Panc1 (cell line): Measurements from ENCODE around the gene PPIA.

Source experiments
- CTCF ChIP-seq: fragments of 450-650 bp; IDR thresholded peaks from 2 replicates; pipeline ENCODE4 v1.5.1; 2017; ENCODE audit warnings: mild to moderate bottlenecking
- REST ChIP-seq, 2 experiments: IDR thresholded peaks; 2 replicates each; pipeline ENCODE4 v1.6.1; 2011 to 2012; ENCODE audit warnings: low read depth in 2 of 2, control low read depth in 1 of 2, low read length in 1 of 2, mild to moderate bottlenecking in 1 of 2, moderate library complexity in 1 of 2; ENCODE audit not compliant: insufficient read depth in 1 of 2

- TF ChIP-seq CTCF (no peak), REST (IDR thresholded peaks at IDR 0.05; ENCODE audit: insufficient read depth in 1 of 2, low read depth in 2 of 2, low read length in 1 of 2) (no peak)
Measured at GRCh38 chr7:44798649-44799305, 2.3 kb downstream of the PPIA start.
